Stimulated activated CD8-positive, alpha-beta memory T cell treated with anti-CD3 and anti-CD28 coated beads, Interleukin-12 subunit alpha, Interleukin-12 subunit beta, amount 100 ng/mL, for 4 hours (primary cell): ENCODE data around the gene ENOX1.

Experiments used
- DNase-seq: peaks from one replicate; pipeline ENCODE4 v3.0.0-alpha.2; 2020; ENCODE audit warnings: low read depth

Gene ENOX1

DNA sequence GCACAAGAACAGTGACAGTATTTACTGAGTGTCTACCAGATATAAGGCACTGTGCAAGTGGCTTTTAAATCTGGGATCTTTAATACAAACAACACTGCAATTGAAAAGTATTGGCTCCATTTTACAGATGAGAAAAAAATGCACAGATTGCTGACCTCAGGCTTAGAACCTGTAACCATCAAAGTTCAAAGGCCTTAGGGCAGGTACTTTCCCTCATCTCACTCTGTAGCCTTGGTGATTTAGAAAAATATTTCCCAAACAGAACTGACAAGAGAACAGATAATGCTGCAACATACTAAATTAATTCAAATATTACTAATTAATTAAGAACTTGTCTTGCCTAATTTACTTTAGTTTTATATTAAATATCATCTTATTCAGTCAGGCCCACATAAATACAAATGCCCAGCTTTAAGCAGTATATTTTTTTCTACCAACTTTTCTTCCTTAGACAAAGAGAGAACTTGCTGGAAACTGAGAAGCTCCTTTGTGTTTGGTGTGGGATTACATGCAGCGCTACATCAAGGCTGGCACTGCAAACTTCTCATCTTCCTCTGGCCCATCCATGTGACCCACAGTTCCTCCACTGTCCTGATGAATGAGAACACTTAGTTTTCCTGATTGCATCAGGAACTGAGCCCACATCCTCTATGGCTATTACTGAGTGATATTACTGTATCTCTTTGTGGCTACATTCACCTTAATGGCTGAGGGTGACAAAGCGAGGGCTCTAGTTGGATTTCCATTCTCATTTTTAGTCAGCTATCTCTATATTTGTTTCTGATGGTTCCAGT lies 302.1 kb downstream of the ENOX1 start:
- no peak for DNase-seq

DNA sequence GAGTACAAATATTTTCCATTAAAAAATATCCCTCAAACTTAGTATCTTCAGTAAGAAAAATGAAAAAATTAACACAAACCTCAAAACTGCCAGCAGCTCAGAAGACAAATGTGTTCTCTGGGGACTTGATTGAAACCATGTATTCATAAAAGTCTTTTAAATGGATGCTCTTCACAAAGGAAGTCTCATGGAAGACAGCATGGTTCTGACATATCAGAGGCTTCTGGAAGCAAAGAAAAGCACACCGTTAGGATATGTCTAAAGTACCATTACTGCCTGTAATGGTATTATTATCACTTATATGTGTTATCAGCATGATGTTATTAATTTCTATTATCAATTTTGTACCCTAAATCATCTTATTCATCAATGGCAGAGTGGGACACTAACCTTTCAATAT lies 302.8 kb downstream of the ENOX1 start:
- no peak for DNase-seq

DNA sequence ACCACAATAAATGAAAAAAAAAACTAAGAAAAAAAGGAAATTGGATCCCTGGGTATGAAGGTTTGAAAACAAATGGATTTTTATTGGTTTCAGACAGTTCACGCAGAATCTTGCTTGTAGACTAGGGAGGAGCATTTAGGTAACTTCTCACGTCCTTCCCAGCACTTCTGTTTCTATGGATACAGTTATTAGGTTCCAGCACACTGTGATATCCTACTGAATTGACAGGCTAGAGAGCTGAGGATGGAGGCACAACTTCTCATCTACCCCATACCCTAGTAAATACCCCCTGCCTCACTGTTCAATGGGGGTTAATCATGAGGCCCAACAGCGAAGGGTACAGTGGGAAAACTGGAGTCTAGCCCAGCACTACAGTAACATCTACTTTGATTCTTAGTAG lies 304.1 kb downstream of the ENOX1 start:
- no peak for DNase-seq

DNA sequence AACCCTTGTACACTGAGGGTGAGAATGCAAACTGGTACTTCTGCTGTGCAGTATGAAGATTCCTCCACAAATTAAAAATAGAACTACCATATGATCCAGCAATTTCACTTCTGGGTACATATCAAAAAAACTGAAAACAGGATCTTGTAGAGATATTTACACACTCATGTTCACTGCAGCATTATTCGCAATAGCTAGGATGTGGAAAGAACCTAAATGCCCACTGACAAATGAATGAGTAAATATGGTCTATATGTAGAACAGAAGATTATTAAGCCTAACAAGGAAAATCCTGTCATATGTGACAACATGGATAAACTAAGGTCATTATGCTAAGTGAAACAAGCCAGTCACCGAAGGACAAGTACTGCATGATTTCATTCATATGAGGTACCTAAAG lies 304.7 kb downstream of the ENOX1 start:
- DNase-seq = no peak

DNA sequence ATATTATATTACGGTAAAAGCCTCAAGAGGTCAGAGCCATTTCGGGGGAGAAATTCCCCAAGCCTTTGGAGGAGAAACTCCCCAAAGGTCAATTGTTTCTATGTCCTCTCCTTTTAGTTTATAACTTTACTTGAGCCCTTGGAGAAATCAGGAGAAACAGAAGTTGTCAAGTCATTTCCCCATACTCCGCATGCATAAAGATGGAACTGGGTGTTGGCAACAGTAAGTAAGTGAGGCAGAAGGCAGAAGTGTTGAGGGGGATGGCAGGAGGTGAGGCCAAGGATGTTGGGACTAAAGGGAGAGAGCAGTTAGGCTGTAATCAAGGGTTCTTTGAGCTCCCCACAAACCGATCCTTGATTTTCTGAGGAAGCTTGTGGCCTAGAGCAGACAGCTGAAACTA lies 307.9 kb downstream of the ENOX1 start:
- DNase-seq = no peak

DNA sequence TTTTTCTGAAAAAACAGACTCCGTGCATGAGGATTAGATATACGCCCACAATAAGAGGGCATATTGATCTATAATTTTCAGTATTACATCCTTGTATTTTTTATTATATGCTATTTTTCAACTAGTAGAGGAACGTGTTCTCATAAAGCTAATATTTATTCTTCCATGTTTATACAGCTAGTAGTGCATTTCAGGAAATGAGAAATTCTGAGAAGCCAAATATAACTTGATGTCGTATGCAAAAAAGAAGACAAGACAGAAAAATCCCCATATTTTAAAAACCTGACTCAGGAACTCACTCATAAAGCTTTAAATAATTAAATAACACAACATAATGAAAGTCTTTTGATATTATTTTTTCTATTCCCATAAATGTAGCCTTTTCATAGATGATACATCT lies 308.6 kb downstream of the ENOX1 start:
- no peak for DNase-seq

DNA sequence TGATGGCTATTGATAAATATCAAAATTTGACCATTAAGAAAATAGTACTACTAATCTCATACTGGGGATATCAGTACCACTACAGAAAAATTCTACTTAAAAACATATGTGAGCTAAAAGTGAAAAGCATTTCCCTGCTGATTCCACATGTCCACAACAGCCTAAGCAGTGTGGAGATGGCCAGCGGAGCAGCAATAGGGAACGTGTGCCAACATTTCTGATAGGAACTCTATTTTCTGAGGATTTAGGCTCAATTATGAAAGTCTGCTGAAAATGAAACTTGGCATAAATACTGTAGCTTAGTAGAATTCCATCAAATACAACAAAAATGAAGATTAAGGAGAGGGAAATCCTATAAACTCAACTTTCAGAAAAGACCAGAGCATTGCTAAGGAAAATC lies 311.6 kb downstream of the ENOX1 start:
- no peak for DNase-seq

DNA sequence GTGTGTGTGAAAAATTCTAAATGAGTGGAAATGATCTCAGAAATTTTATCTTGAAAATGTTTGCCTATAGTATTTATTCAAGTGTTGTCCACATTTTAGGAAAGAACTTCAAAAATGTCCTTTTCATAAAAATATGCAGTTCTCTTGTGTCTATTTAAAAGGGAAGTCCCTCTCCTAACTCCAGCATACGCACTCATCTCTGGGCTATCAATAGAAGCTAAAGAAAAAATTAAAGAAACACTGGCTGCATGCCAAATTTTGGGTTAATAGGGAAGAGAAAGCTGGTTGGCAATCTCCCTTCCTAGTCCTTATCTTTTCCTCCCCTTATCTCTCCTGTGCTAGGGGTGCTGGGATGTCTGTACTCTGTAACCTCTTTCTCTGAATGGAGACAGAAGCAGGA lies 313.3 kb downstream of the ENOX1 start:
- no peak for DNase-seq

DNA sequence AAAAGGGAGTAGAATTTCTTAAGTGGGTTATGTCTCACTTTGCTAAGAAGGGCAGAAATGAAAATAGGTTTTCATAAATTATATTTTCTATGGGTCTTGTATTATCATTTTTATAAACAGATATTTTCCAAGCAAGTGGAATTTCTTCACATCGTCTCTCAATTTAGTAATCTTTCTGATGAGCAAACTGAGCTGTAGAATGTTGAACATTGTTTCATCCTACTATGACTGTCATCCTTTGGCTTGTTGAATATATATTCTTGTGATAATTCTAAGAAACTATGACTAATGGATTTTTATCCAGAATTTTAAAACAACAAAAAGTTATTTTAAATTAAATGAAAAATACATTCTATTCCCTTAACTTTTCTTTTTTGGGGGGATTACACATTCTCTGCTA lies 313.8 kb downstream of the ENOX1 start:
- no peak for DNase-seq

DNA sequence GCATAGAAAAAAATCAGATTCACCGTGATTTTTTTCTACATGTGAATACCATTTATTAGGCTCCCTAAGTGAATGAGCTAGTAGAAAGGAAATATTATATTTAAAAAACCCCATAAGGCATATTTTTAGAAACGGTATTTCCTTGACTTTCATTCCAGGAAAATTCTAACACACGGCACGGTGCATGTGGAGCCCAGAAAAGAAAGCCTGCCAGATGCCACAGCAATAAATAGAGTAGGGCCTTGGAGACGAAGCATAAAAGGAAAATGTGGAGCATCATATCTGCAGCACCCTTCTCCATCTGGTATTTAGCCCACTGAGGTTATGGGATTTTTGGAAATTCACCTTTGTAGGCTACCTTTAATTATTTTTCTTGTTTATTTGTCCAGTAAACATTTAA lies 314.4 kb downstream of the ENOX1 start:
- DNase-seq = no peak

DNA sequence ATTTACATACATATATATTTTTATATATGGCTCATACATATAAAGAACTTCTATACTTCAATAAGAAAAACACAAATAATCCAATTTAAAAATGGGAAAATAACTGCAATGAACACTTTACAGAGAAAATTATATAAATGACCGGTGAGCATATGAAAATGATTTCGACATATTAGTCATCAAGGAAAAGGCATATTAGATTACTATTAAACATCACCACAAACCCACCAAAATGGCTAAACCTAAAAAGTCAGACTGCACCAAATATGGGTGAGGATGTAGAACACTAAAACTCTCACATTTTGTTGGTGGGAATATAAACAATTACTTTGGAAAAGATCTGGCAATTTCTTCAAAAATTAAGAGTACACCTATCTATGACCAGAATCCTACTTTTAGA lies 316.2 kb downstream of the ENOX1 start:
- DNase-seq = no peak

DNA sequence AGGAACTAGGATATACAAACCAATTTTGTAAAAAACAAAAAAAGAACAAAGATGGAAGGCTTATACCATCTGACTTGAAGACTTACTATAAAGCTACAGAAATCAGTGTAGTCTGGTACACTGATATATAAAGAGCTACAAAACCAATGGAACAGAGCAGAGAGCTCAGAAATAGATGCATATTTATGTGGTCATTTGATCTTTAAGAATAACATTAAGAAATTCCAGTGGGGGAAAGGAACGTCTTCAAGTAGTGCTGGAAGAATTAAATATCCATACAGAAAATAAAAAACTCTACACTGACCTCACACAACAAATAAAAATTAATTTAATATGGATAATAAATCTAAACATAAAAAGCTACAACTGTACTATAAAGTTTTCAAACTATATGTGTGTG lies 317.0 kb downstream of the ENOX1 start:
- no peak for DNase-seq

DNA sequence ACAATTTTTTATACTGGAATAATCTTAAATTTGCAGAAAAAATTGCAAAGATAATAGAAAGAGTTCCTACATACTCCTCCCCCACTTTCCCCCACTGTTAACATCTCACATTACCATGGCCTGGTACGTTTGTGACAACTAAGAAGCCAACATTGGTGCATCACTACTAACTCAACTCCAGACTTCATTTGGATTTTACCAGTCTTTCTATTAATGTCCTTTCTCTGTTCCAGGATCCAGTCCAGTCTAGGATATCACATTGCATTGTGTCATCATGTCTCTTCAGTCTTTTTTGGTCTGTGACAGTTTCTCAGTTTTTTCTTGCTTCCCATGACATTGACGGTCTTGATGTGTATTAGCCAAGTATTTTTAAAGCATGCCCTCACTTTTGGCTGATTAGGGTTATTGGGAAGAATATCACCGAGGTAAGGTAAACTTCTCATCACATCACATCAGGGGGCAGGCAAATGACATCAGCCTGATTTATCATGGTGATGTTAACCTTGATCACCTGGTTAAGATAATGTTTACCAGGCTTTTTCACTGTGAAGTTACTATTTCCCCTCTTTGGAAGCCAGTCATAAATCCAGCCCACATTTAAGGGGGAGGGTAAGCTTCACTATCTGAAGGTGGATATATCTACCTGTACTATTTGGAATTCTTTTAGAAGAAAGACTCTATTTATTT lies 322.1 kb downstream of the ENOX1 start:
- no peak for DNase-seq

DNA sequence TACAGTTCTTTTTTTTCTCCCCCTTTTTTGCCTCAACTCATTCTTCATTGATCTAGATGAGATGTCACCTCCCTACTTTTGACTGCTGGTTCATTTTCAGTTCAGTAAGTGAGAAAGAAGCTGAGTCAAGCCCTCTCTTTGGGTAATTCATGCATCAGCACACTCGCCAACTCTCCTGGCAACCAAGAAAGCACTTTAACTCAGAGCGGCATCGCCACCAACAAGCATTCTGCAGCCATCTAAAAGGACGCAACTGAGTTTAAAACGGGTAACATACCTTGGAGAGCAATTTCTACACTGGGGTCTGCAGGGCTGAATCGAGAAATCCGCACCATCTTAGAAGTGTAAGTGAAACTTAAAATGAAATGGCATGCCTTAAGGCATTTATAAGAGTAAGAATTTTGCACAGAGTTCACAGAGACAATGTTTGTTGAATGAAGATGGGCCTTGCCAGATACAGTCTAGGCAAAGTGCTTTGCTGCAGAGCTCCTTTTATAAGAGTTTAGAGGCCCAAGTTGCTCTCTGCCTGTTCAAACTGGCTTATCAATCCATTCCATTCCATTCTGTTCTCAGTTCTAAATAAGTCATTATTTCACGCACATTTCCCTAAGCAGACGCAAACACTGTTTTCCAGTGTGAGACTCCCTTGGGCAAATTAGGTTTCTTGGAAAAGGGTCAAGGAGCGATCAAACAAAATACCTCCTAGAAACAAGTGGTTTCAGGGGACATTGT lies 338.0 kb downstream of the ENOX1 start:
- no peak for DNase-seq

DNA sequence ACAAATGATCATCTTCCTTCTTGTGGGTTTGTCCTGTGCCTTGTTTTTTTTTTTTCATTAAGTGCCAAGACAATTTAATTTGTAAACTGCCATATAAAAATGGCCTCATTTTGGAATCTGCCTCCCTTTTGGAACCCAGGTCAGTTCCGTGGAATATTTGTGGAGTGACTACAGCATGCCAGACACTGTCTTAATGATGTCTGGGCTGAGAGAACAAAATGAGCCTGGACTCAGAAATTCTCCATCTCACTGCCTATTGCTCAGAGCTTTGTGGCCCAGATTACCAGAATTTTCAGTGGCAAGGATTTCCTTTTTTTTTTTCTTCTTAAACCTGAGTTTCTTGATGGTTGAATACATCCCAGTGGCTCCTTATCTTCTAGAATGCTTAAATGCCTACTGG lies 340.6 kb downstream of the ENOX1 start:
- no peak for DNase-seq

DNA sequence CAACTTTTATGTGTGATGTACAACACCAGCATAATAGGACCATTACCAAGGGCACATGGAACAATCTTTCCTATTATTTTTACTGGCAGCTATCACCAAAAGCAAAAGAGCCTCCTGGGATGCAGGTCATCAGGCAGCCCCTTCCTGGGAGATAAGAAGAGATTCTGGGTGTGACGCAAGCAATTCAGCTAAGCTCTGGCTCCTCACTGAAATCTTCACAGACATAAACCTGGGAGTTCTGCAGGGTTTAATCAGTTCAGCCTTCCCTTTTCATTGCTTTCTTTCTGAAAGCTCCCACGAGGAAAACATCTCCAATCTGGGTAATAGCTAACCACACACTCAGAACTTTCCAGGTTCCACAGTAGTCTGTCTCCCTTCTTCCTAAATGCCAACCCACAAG lies 341.1 kb downstream of the ENOX1 start:
- DNase-seq = no peak

DNA sequence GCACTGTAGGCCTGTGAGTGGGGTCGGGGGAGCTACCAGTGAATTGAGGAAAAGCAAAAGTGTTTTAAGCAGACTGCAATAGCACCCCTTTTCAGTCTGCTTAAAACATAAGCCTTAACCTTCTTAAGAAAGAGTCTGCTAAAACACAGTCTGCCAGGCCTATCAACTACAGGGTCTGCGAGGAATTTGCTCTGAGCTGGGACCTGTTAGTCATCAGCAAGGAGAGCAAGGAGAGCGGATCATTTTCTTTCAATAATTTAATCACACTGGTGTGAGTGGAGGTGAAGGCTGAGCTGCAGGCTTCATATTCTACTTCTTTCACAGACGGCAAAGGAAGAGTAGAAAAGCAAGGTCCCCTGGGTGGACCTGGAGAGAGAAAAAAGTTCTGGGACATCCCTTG lies 342.7 kb downstream of the ENOX1 start:
- no peak for DNase-seq

DNA sequence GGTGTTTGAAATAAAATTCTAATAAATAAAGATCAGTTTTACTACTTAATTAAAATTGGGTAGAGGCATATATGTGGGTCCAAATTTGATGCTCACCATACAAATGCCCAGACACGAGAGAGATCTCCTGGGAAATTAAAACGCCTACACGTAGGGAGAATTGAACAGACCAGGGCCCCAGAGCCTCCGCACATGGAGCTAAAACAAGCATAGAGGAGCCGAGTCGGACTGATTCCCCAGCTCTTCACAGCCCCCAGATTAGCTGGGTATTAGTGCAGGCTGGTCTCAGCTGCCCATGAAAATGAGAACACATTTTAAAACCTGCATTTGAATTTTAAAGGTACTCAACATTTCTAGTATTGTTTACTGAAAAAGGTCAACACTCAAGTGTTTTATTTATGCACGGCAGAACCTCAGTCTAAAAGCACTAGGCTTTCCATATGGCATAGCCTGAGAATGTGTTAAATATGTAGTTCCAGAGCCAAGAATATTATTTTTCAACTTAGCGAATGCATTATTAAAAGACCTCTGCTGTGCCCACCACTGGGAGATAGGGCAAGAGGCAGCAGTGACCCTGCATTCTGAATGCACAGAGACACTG lies 344.8 kb downstream of the ENOX1 start:
- no peak for DNase-seq

DNA sequence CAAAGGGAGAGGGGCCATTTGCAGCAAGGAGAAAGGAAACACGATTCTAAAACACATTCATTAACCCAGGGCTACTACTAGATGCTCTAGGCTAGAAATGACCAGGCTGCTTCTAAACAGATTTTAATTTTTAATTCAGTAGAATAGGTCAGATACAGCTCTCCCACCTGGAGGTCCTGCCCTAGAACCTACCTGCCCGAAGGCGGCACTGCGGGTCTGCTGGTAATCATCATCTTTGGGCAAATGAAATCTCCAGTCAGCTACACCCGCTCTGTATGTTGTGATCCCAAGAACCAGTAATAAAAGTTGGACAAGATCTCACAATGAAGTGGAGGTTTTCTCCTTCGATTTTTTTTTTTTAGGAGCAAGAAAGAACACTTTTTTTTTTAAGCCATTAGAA lies 345.3 kb downstream of the ENOX1 start:
- no peak for DNase-seq

DNA sequence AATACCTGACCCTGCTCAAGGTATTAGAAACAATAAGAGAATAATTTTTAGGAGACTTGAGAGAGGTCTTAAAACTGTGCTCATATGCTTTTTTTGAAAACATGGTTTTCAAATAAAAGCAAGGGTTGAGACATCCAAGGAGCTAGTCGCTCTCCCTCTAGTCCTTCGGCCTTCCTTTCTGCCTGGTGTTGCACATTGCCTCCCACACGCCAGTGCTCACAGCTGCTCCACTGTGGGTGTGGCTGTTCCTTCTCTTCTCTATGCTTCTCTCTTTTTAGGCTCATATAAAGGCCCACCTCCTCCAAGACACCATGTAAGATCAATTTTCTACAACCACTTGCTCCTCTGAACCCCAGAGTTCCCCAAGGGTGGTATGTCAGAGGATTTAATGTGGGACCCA lies 352.6 kb downstream of the ENOX1 start:
- DNase-seq = no peak

DNA sequence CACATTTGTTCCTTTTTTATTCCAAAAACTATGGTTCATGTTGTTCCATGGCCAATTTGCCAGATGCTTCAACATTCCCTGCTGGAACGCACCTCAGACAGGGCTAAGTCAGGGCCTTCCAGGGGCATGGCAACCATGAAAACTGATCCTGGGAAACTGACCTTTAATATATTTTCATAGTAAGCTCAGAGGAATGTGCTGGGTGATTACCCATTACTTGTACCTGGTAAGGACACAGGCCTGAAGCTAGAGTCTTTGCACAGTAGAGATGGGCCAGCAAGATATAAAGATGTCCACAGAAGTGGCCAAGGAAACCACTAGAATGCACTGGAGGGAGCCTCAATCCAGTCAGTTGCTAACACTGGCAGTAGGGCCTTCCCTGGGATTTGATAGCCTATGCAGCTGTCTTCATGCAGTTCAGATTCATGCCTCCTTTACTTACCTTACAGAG lies 353.1 kb downstream of the ENOX1 start:
- DNase-seq = no peak

DNA sequence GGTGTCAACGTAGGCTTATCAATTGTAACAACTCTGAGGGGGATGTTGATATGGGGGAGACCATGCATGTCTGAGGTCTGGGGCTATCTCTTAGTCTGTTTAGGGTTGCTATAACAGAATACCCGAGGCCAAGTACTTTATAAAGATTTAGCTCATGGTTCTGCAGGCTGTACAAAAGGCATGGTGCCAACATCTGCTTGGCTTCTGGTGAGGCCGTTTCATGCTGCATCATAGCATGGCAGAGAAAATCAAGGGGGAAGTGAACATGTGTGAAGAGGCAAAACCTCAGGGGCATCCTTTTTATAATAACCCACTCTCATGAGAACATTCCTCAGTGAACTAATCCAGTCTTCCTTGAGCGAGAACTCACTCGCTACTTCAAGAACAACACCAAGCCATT lies 353.8 kb downstream of the ENOX1 start:
- no peak for DNase-seq

DNA sequence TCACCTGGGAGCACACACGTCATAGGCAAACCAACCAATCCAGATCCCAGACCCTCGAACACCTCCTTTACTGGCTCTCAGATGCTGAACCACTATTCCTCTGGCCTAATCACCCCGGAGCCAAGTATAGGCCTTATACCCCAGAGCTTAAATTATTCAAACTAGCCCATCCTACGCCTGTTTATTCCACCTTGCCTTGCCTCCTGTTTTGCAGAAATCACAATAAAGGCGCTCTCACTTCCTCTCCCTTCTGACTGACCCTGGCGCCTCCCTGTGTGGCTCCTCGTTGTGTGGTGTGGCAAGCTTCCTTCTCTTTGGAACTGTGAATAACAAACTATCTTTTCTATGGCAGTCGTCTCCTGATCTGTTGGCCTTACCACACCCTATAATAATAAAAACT lies 354.9 kb downstream of the ENOX1 start:
- DNase-seq = no peak
